ENCODE data around the gene FGR.
"Not testable (repeated sequence)": the region's sequence is repeated elsewhere in the genome, so short reads cannot be mapped to it uniquely, and the experiment has no call there.

Gene FGR

GRCh38 chr1:27634985-27635367 is at the start of gene FGR:
FGR (minus strand) TSS chr1:27635185; CDS start chr1:27623916, 11,269 bp downstream.
- no peak for TF ChIP-seq CTCF (IDR thresholded peaks at IDR 0.05; ENCODE audit: extremely low read depth, insufficient read depth, missing control alignments)
- in situ Hi-C loops (cut with MboI; ENCODE audit: low pct_unique_long_range_greater_than_20kb, low sequenced_read_pairs, unreplicated experiment) = no loop called here
- no peak for DNase-seq (ENCODE audit: low spot score)

- in situ Hi-C loops (cut with MboI; ENCODE audit: low pct_unique_long_range_greater_than_20kb, low sequenced_read_pairs, unreplicated experiment) = no loop called here
- DNase-seq (ENCODE audit: low spot score) = no peak
- no peak for TF ChIP-seq CTCF (IDR thresholded peaks at IDR 0.05; ENCODE audit: extremely low read depth, insufficient read depth, missing control alignments)
These were observed 49.2 kb upstream of the FGR start for GRCh38 chr1:27684176-27684575.

GRCh38 chr1:27682351-27682944 is 47.5 kb upstream of the FGR start:
- in situ Hi-C loops (cut with MboI; ENCODE audit: low pct_unique_long_range_greater_than_20kb, low sequenced_read_pairs, unreplicated experiment) = no loop called here
- no peak for TF ChIP-seq CTCF (IDR thresholded peaks at IDR 0.05; ENCODE audit: extremely low read depth, insufficient read depth, missing control alignments)
- DNase-seq (ENCODE audit: low spot score) = no peak

GRCh38 chr1:27681580-27681979 is 46.6 kb upstream of the FGR start:
- in situ Hi-C loops (cut with MboI; ENCODE audit: low pct_unique_long_range_greater_than_20kb, low sequenced_read_pairs, unreplicated experiment); DNase-seq (ENCODE audit: low spot score): not testable (repeated sequence)

GRCh38 chr1:27680225-27680791 is 45.3 kb upstream of the FGR start:
- DNase-seq (ENCODE audit: low spot score); in situ Hi-C loops (cut with MboI; ENCODE audit: low pct_unique_long_range_greater_than_20kb, low sequenced_read_pairs, unreplicated experiment): not testable (repeated sequence)

GRCh38 chr1:27678747-27679146 is 43.8 kb upstream of the FGR start:
- DNase-seq (ENCODE audit: low spot score) = no peak
- in situ Hi-C loops (cut with MboI; ENCODE audit: low pct_unique_long_range_greater_than_20kb, low sequenced_read_pairs, unreplicated experiment) = no loop called here
- TF ChIP-seq CTCF (IDR thresholded peaks at IDR 0.05; ENCODE audit: extremely low read depth, insufficient read depth, missing control alignments) = no peak

- no peak for TF ChIP-seq CTCF (IDR thresholded peaks at IDR 0.05; ENCODE audit: extremely low read depth, insufficient read depth, missing control alignments)
- DNase-seq (ENCODE audit: low spot score) = no peak
- in situ Hi-C loops (cut with MboI; ENCODE audit: low pct_unique_long_range_greater_than_20kb, low sequenced_read_pairs, unreplicated experiment) = no loop called here
These were observed 41.4 kb upstream of the FGR start for GRCh38 chr1:27676410-27676809.

- no peak for TF ChIP-seq CTCF (IDR thresholded peaks at IDR 0.05; ENCODE audit: extremely low read depth, insufficient read depth, missing control alignments)
- no peak for DNase-seq (ENCODE audit: low spot score)
- in situ Hi-C loops (cut with MboI; ENCODE audit: low pct_unique_long_range_greater_than_20kb, low sequenced_read_pairs, unreplicated experiment) = no loop called here
These were observed 37.7 kb upstream of the FGR start for GRCh38 chr1:27672750-27673112.

Data from GM13977 (cell line).